ENCODE measurements around the gene SRGN.
A peak's percentile ranks its signal among the peaks of the same experiment; 100 is the strongest.
"Not testable (repeated sequence)": the region's sequence is repeated elsewhere in the genome, so short reads cannot be mapped to it uniquely, and the experiment has no call there.

Gene SRGN, protein sequence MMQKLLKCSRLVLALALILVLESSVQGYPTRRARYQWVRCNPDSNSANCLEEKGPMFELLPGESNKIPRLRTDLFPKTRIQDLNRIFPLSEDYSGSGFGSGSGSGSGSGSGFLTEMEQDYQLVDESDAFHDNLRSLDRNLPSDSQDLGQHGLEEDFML

DNA sequence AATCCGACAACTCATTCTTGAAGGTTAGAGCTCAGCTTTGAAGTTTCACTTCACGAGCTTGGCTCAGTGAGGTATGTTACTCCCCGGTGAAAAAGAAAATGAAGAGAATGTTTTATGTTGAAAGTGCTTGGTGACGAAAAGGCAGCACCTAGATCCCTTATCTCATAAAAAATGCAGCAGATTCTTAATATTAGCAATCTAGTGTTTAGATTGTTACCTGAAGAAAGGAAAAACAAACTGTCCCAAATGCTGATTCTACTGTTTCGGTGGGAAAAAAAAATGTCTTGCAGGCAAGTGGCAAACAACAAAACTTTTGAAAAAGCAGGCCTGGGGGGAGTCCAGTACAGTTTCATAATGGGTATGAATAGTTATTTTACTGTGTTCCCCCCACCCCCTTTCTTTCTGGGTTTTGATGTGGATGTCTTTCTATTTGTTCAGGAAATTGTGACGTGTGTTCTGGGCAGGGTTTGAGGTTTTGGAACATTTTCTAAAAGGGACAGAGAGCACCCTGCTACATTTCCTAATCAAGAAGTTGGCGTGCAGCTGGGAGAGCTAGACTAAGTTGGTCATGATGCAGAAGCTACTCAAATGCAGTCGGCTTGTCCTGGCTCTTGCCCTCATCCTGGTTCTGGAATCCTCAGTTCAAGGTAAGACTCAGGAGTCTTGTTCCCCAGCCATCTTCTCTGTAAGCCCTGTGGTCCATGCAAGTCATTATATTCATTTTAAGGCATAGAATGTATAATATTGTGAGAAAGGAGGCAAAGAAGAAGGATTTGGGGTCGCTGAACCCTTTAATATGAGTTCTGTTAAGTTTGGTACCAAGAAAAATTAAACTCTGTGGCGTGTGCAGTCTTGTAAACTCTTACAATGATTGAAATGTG, at the start of gene SRGN:
Gene SRGN (plus strand): TSS at position 514 of the 881 bp plus-strand sequence. CDS start 55 bp downstream, at position 569.
- peak; percentile 52 for DNase-seq (ENCODE audit: low read depth)

DNA sequence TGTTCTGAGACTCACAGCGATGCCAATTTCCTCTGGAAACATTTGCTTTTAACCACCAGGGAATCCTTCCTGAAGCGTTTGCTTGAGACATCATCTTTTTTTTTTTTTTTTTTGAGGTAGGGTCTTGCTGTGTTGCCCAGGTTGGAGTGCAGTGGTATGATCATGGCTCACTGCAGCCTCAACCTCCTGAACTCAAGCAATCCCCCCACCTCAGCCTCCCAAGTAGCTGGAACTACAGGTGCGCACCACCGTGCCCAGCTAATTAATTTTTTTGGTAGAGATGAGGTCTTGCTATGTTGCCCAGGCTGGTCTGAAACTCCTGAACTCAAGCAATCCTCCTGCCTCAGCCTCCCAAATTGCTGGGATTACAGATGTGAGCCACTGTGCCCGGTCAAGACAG, 47.0 kb upstream of the SRGN start:
- not testable (repeated sequence) for DNase-seq (ENCODE audit: low read depth)

DNA sequence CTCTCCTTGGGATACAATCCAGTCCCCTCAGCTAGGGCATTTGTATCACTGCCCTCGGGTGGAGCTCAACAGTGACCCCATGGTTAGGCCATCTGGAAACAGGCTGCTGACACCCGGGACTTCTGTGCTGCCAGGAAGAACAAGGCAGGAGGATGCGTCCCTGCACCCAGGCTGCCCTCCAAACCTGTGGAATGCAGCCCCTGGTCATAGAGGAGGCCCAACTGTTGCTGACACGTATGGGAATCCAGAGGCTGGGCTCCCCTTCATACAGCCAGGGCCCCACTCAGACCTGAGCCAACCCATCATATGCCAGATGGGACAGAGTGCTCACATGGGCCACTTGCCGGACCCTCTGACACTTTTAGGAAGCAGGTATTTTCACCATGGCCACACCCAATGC, 45.5 kb upstream of the SRGN start:
- DNase-seq (ENCODE audit: low read depth) = no peak

DNA sequence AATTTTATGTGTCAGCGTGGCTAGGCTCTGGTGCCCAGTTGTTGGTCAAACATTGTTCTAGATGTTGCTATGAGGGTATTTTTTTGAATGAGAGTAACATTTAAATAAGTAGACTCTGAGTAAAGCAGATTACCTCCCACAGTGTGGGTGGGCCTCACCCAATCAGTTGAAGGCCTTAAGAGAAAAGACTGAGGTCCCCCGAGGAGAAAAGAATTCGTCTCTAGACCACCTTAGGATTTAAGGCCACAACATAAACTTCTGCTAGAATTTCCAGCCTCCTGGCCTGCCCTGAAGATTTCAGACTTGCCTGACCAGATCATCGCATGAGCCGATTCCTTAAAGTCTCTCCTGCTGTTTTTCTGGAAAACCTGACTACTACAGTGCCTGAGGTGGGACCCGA, 45.1 kb upstream of the SRGN start:
- DNase-seq (ENCODE audit: low read depth) = no peak

DNA sequence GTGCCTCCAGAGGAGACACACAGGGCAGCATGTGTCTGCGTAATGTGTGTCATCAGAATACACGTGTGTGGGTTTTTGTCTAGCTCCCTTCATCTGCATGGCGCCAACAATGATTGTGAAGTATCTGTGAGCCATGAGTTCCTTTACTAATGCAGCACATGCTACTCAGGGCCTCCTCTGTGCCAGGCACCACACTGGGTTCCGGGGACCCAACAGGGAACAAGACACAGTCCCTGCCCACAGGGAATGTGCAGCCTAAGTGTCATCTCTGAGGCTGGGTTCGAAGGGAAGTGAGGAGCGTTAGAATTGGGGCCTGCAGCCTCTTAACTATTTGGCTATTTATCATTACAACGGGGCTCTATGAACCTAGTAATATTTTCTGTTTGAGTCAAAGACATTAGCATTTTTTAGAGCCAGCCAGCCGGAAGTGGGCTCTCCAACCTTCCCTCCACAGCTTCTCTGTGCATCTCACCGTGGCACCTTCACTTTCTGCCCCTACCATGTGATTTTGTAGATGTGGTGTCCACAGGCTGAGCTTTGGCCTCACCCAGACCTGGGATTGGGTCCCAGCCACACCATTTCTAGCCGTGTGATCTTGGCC, 43.9 kb upstream of the SRGN start:
- DNase-seq (ENCODE audit: low read depth) = no peak

DNA sequence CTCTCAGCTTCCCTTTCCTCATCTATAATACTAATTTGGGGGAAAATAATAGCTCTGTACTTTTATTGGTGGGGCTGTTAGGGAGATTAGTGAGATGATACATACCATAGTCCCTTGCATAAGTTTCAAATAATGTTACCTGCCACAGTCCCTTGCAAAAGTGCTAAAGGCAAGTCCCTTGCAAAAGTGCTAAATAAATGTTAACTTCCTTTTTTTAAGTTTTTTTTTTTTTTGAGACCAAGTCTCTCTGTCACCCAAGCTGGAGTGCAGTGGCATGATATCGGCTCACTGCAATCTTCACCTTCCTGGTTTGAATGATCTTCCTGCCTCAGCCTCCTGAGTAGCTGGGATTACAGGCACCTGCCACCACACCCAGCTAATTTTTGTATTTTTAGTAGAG, 43.4 kb upstream of the SRGN start:
- no peak for DNase-seq (ENCODE audit: low read depth)

DNA sequence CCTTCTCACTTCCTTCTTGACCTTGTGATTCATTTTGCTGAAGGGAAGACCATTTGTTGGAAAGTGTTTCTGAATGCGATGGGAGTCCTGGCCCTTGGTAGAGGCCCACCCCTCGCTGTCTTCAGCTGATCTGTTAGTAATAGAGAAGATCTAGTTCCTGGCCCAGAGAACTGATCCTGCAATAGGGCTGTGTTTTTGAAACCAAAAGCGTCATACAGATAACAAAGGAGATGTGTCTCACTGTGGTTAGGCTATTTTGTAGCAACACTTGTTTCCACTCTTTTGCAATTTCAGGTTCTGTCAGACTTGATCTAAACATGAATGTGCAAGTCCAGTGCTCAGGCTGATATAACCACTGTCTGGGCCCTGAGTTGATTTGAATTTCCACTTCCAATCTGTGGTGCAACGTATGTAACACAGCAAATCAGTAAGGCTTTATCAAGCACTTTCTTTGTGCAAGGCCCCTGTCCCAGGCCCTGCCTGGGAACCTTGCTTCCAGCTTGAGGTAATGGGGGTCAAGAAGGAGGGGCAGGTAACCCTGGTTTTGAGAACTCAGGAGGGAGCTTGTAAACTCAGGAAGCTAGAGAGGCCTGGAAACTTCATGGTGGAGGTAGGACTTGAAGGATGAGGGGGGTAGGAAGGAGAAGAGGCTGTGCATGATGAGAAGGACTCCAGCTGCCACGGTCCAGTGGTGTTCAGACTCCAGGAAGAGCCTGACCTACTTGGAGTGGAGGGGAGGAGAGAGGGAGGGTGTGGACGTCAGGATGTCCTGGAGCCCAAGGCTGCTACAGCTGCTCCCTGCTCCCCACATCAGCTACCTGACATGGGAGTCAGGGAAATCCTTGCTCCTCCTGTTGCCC, 42.2 kb upstream of the SRGN start:
- DNase-seq (ENCODE audit: low read depth) = no peak

DNA sequence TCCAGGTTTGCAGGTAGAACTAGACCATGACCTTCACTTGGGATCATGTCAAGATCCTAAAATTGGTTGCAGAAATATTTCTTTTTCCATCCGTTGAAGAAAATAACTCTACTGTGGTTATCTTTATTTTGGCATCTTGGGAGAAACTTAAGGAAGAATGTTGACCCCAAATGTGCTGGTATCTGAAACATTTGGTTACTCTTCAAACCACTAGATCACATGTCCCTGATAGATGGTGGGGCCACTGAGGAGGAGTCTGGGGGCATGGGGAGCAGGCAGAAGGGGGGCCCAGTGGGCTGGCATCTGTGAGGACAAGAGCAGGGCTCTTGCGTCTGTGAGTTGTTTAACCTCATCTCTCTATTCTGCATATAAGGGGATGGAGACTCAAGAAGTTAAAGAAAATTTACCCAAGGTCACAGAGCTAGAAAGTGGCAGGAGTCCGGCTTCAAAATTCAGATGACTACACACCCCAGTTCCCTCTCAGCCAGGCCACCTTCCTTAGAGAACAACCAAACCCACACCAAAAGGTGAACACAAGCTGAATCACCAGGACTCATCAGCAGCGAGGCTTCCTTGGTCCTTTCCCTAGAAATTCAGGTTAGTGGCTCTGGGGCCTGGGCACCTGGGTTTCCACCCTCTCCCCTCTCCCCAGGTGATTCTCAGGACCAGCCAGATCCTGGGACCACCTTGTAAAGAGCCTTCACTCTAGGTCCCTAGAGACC, 40.6 kb upstream of the SRGN start:
- no peak for DNase-seq (ENCODE audit: low read depth)

DNA sequence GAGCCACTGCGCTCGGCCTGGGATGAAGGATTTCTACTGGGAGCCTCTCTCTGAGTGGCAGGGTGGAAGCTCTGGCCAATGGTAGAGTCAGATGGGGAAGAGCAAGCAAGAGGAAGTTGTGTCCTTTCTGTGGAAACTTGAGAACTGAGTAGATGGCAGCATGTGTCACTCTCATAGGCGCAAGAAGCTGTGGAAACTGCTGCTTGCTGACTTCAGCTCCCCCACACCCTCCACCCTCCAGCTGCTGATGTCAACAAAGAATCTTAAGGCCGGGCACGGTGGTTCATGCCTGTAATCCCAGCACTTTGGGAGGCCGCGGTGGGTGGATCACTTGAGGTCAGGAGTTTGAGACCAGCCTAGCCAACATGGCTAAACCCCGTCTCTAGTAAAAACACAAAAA, 39.8 kb upstream of the SRGN start:
- DNase-seq (ENCODE audit: low read depth) = no peak

DNA sequence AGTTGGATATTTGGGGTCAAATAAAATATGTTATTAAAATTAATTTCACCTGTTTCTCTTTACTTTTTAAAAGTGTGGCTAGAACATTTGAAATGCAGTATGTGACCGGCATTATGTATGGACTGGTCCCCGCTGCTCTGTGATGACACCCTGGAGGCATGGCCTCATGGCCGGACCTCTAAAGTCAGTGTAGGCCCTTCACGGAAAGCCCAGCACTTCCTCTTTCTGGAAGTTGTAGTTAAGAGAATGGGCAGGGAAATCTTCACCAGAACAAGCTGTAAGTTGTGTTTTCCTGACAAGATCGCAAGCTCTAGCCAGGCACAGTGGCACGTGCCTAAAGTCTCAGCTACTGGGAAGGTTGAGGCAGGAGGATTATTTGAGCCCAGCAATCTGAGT, 38.3 kb upstream of the SRGN start:
- no peak for DNase-seq (ENCODE audit: low read depth)

DNA sequence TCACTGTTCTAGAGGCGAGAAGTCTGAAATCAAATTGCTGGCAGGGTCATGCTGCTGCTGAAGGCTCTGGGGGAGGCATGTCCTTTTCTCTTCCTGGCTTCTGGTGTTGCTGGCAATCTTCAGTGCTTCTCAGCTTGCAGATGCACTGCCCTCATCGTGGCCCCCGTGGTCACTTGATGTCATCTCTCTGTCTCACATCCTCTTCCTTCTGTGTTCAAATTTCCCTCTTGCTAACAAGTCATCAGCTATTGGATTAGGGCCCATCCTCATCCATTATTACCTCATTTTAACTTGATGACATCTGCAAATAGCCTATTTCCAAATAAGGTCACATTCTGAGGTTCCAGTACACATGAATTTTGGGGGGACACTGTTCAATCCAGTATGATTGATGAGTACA, 36.6 kb upstream of the SRGN start:
- no peak for DNase-seq (ENCODE audit: low read depth)

DNA sequence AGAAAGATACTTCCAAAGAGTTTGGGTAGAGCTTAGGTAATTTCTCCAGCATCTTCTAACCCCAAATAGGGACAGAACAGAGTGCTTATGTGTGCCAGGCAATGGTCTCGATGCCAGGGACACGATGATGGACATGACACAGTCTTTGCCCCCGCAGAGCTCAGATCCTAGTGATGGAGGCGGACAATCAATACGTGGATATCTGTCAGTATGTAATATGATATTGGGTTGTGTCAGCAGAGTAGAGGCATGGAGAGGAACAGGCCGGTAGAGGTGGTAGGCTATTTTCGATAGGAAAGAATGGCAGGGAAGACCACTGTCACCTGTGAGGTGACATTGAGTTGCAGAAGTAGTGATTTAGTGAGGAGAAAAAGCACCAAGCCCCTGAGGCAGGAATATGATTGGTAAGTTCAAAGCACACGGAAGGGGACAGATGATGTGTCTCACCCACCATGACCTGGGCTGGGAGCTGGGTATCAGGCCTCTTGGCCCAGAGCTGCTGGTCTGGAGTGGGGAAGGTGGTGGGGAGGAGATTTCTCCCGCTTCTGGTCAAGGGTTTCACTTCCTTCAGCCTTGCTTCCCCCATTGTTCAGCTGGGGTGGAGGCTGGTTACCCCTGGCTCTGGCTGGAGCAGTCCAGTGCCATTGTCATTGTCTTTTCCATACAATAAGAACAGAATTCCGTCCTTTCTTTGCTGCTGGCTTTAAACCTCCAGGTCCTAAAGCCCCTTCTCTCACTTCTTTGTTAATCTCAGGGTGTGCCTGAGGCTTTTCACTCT, 36.0 kb upstream of the SRGN start:
- no peak for DNase-seq (ENCODE audit: low read depth)

DNA sequence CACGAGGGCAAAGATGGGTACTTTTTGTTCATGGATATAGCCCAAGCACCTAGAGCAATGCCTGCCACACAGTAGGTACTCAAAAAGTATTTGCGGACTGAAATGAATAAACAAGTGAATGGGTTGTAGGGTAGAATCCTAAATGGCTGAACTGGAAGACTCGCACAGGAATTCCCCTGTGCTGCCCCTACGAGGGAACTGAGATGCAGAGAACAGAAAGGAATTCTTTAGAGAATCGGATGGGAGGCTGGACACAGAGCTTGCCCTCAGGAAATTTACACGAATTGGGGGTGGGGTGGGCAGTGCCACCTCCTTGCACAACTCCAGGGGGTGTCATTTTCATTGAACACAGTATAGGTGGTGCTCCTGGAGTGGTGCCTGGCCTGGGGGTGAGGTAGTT, 35.2 kb upstream of the SRGN start:
- DNase-seq (ENCODE audit: low read depth) = no peak

DNA sequence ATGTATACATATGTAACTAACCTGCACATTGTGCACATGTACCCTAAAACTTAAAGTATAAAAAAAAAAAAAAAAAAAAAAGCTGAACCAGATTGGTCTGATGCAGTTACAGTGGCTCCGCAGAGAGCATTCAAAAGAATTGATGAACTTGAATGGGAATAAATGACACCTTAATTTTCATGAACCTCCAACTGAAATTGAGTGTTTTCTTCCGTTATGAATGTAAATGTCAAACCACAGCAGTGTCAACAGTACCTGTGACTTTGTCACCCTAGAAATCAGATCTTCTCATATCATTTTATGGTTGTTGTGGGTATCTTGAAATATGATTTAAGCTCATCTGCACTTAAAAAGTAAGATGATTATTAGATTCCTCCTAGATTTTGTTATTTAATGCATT, 32.7 kb upstream of the SRGN start:
- no peak for DNase-seq (ENCODE audit: low read depth)

DNA sequence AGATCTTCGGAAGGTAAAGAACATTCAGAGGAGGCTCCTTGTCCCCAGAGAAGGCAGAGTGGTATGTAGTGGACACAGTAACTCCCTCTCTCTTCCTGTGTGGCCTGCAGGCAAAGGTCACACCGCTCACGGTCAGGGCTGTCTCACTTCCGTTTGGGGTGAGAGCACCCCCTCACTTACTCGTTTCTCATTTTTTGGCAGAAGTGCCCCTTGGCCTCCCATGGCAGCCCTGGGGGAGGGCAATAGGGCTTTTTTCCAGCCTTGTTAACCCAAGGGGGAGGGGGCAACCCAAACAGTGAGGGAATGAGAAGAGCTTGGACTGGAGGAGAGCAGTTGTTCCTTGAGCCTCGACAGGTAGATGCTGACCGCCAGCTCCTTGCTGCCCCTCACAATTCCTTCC, 31.8 kb upstream of the SRGN start:
- no peak for DNase-seq (ENCODE audit: low read depth)

DNA sequence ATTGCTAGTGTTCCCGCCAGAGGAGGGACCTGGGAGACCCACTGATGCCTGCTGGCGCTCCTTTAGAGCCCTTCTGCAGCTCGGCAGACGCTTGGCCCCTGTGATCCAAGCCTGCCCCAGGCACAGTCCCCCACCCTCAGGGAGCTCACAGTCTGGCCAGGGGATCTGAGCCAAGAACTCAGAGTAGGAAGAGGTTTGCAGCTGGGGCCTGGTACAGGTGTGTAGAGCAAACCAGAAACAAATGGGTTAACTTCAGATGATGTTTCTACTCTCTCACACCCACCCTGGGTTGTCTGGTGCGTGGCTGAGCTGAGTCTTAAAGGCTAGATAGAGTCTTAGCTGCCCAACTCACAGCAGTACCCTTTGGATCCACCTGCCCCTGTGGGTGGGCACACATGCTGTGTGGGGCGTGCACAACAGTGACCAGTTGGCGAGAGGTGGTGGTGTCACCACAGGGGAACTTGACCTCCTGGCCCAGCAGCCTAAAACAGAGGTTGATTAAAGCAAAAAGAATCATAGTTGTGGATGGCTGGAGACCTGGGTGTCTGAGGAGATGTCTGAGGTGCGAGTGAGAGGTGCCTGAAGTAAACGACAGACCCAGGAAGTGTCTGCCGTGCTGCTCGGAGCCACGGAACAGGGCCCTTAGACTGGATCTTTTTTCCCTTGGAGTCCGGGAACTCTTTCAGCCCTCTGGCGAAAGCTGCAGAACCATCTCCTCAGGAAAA, 31.2 kb upstream of the SRGN start:
- DNase-seq (ENCODE audit: low read depth) = no peak

DNA sequence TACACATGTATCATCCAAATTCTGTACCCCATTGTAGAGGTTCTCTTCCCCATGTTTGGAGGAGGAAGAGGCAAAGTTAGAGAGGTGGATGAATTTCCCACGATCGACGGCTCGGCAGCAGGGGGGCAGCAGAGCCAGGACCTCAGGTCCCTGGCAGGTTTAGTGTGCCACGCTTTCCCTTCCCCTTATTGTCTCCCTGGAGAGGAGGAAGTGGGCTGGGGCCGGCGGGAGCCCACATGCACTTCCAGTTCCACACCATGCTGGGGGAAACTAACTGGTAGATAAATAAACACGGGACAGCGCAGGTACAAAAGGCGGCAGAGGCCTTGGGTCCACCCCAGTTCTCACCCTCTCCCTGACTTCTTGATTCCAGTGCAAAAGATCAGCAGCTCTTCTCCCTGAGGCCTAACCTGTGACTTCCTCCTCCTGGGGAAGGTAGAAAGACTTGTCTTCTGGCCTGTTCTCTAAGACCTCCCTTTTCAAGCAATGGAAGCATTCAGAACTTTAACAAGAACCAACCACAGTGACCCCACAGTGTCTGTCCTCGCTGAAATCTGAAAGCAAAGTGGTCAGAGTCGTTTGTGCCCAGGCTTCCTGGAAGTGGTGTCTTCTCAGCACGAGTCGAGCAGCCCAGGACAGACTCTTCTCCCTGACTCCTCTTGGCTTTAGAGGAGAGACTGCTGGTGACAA, 30.5 kb upstream of the SRGN start:
- DNase-seq (ENCODE audit: low read depth) = no peak

DNA sequence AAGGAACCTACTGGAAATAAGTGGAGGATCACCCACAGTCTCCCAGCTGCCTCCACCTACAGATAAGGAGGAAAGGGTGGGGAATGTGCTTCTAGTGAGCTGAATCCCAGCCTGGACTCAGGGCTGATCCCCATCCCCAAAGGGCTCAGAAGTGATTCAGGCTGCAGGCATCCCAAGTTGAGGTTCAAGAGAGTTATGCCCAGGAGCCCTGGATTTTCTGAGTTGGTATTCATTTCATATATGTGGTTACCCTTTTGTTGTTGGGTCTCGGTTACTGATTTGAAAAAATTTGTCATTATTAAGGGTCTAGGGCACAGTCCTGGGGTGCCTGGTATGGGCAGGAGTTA, 30.0 kb upstream of the SRGN start:
- DNase-seq (ENCODE audit: low read depth) = no peak

DNA sequence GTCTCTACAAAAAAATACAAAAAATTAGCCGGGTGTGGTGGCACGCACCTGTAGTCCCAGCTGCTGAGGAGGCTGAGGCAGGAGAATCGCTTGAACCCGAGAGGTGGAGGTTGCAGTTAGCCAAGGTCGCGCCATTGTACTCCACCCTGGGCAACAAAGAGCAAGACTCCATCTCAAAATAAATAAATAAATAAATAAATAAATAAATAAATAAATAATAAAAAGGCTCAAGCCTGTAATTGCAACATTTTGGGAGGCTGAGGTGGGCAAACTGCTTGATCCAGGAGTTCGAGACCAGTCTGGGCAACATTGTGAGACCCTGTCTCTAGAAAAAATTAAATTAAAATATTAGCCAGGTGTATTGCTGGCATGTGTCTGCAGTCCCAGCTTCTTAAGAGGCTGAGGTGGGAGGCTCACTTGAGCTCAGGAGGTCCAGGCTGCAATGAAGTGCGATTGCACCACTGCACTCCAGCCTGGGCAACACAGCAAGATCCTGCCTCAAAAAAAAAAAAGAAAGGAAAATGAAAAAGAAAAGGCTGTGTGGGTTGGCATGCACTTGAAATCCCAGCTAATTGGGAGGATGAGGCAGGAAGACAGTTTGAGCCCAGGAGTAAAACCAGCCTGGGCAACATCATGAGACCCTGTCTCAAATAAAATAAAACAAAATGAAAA, 27.6 kb upstream of the SRGN start:
- DNase-seq (ENCODE audit: low read depth) = no peak
